AG09309 (cell line): ENCODE results near the gene WTIP.

Experiments used
- DNase-seq: peaks from one replicate; pipeline ENCODE4 v3.0.0-alpha.2; 2010; ENCODE audit warnings: low read depth
- H3K4me3 ChIP-seq: 2 replicates; pipeline ENCODE4 v1.5.1; 2011; ENCODE audit warnings: mild to moderate bottlenecking, low read depth, low read length, moderate library complexity; ENCODE audit not compliant: control insufficient read depth
- TF ChIP-seq, protein P1 (sequence below): IDR thresholded peaks from 2 replicates; pipeline ENCODE4 v1.5.1; 2011; ENCODE audit warnings: mild to moderate bottlenecking, low read depth, low read length, inconsistent platforms; ENCODE audit not compliant: insufficient read depth, control insufficient read depth; ENCODE audit errors: missing control alignments

WTIP gene

DNA sequence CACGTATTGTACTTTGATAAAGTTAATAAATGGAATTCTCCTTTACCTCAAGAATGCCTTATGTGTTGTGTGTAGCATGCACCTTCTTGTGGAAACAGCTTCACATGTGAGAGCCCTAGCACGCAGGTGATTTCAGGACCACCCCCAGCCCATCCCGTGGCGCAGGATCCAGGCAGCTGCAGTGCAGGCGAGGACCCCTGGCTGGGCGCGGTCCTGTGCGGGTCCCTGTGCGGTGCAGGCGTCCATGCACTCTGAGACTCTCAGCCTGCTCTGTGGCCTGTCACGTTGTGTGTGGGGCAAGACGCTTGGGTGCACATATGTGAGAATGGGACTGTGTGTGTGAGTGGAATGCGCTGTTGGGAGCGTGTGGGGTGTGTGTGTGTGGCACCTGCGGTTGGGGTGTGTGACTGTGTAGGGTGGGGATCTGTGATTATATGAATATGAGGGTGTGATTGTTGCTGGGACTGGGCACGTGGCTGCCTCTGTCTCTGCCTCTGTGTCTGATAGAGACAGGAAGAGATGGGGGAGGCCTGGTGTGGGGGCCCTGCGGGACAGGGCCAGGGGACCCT lies 30.8 kb downstream of the WTIP start:
- TF ChIP-seq, protein P1, sequence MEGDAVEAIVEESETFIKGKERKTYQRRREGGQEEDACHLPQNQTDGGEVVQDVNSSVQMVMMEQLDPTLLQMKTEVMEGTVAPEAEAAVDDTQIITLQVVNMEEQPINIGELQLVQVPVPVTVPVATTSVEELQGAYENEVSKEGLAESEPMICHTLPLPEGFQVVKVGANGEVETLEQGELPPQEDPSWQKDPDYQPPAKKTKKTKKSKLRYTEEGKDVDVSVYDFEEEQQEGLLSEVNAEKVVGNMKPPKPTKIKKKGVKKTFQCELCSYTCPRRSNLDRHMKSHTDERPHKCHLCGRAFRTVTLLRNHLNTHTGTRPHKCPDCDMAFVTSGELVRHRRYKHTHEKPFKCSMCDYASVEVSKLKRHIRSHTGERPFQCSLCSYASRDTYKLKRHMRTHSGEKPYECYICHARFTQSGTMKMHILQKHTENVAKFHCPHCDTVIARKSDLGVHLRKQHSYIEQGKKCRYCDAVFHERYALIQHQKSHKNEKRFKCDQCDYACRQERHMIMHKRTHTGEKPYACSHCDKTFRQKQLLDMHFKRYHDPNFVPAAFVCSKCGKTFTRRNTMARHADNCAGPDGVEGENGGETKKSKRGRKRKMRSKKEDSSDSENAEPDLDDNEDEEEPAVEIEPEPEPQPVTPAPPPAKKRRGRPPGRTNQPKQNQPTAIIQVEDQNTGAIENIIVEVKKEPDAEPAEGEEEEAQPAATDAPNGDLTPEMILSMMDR: no peak
- H3K4me3 ChIP-seq: no peak overlapping the region
- no peak for DNase-seq

- TF ChIP-seq, protein P1: no peak
- DNase-seq: no peak
- no peak overlapping the region for H3K4me3 ChIP-seq
These were observed 32.2 kb downstream of the WTIP start for GRCh38 chr19:34513767-34514166.

DNA sequence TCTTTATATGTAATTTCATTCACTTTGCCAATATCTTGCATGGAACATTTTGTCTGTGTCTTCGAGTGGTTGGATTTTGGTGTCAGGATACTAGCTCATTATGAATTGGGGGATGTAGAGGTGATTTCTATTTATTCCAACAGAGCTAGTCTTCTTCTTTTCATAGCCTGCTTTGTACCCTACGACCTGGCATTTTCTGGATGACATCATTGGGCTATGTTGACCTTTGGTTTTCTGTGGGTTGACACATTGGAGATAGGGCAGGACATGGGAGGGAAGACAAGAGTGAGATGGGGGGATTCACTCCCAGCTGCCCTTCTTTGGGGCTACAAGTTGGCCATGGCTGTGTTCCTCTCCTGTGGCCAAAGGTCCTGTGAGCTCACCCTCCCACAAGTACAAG lies 38.0 kb downstream of the WTIP start:
- TF ChIP-seq, protein P1: no peak
- DNase-seq: no peak
- no peak overlapping the region for H3K4me3 ChIP-seq

GRCh38 chr19:34523408-34523807 lies 41.9 kb downstream of the WTIP start:
- no peak for DNase-seq
- TF ChIP-seq, protein P1: no peak
- H3K4me3 ChIP-seq: no peak overlapping the region

DNA sequence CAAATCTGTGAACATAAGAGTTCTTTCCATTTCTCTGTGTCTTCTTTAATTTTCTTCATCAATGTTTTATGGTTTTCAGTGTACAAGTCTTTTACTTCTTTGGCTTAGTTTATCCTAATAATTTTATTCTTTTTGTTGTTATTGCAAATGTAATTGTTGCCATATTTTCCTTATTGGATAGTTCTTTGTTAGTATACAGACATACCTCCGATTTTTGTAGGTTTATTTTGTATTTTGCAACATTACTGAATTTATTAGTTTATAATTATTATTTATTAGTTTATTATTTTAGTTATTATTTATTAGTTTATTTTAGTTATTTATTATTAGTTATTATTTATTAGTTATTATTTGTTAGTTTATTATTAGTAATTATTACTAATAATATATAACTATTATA lies 43.4 kb downstream of the WTIP start:
- TF ChIP-seq, protein P1: no peak
- H3K4me3 ChIP-seq: no peak overlapping the region
- no peak for DNase-seq

DNA sequence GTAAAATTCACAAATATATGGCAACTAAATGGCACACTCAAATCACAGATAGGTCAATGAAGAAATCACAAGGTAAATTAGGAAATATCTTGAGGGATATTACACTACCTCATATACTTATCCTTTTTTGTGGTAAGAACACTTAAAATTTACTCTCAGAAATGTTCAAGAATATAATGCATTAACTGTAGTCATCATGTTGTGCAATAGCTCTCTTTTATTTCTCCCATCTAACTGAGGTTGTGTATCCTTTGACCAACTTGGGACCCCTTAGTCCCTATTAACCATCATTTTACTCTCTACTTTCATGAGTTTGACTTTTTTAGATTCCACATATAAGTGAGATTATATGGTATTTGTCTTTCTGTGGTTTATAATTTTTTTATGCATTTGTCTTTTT lies 52.6 kb downstream of the WTIP start:
- DNase-seq: no peak
- TF ChIP-seq, protein P1: no peak
- H3K4me3 ChIP-seq: no peak overlapping the region

DNA sequence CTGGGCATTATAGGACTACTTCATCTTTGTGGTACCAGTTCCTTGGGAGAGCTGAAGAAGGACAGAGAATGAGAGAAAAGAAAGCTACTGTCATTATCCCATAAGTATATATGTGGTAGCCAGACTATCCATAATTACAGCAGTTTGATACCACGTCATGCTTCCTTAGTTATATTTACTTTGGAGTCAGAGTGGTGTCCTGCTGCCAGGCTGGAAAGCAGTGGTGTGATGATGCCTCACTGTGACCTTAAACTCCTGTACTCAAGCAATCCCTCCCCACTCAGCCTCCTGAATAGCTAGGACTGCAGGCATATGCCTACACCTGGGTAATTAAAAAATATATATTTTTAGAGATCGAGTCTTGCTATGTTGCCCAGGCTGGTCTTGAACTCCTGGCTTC lies 57.8 kb downstream of the WTIP start:
- TF ChIP-seq, protein P1: no peak
- no peak for DNase-seq
- no peak overlapping the region for H3K4me3 ChIP-seq
